Head of caudate nucleus (tissue), 42 donors: ENCODE measurements around the gene SLC24A3.

Source experiments
- DNase-seq, 42 donors: peaks; one replicate each; pipeline versions ENCODE4 v3.0.0 to v3.0.0-alpha.2; 2020 to 2021; ENCODE audit warnings: mixed read lengths in 7 of 42
- intact Hi-C: fragments of 100-400 bp; cut with DNase I; formaldehyde crosslinking; loops from one replicate; pipeline ENCODE4 v1.15.0; 2022

SLC24A3 gene

DNA sequence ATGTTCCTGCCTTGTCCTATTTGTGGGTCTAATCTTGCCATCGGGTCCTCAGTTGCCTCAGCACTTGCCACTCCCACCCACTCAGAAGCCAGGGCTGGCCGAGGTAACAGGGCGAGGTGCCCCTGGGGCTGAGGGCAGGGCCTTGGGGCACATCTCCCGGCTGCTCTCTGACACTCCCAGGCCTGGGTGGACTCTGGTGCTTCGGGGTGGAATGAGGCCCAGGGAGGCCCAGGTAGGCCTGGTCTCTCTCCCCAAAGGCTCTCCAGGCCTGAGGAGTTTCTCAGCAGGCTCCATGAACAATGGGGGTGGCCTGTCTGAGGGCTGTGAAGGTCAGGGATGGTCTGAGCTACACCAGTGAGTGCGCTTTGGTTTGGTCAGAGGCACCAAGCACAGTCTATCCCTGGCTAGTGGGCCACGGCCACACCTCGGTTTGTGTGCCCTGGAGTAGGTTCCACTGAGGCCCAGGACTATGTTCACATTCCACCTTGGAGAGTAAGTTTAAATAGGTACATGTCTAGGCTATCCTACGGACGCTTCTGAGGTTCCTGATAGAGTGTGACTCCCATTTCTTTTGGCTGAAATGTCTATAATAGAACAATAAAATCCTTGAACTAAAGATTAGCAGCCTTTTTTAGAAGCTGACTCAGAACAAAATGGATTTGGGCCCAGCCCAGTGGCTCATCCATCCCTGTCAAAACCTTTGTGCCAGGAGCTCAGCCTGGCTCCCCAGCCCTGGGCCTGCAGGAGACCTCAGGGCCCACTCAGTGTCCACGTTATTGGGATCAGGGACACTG is 78.8 kb downstream of the SLC24A3 start:
- DNase-seq, result no peak

DNA sequence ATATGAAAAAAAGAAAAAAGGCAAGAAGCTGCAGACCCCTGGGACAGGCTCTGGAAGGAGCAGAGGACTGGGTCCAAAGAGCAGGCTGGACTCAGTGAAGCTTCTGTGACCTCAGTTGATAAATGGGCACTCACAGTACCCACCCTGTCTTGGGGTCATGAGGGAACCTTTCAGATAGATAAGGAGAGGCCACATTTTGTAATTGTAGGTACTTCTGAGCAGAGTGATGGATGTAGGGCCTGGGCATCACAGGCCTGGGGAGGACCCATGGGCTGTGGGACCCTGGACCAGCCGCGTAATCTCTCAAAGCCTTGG is 79.3 kb downstream of the SLC24A3 start:
- intact Hi-C loops, result no loop called here
- DNase-seq, result no peak

More for the DNA sequence above, 78.8 kb downstream of the SLC24A3 start:
- intact Hi-C loops, result no loop called here

DNA sequence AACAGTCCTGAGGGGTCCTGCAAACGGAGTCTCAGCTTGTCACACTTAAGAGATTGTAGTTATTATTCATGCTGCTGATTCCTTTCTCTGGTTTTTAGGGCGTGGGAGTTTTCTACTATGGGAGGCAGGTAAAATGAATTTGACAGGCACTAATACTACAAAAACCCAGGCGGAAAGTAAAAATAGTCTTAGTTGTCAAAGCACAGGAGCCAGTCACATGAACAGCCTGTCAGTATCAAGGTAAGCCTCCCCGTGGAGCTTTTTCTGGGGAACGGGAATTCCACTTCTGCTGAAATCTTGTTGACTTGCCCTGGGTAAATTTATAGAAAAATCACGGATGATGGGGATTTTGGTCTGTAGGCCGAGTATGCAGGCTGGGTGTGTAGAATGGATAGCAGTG is 79.8 kb downstream of the SLC24A3 start:
- intact Hi-C loops, result no loop called here
- peak in 28 of 42 donors; percentile 4 to 84 (median 54) for DNase-seq

DNA sequence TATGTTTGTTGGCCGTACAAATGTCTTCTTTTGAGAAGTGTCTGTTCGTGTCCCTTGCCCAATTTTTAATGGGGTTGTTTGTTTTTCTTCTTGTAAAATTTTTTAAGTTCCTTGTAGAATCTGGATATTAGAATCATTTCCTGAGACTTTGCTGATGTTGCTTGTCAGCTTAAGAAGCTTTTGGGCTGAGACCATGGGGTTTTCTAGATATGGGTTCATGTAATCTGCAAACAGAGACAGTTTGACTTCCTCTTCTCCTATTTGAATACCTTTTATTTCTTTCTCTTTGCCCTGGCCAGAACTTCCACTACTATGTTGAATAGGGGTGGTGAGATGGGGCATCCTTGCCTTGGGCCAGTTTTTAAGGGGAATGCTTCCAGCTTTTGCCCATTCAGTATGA is 82.6 kb downstream of the SLC24A3 start:
- intact Hi-C loops, result no loop called here
- no peak for DNase-seq

DNA sequence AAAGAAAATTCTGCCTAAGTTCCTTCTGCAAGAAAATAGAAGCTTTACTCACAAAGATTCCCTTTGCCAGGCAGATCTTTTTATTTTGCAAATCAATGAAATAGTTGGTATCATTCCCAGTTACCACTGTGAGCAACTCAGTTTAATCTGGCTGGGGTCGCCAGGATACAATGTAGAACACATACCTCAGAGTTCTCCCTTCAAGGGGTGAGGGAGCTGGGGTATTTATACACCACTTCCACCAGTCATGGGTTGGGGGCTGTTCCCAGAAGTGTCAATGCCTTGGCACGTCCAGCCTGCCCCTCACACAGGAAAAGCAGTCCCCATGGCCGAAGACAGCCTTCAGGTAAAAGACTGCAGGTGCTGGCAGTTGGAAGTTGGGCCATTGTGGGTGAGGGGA is 86.2 kb downstream of the SLC24A3 start:
- intact Hi-C loops, result no loop called here
- DNase-seq, result no peak

DNA sequence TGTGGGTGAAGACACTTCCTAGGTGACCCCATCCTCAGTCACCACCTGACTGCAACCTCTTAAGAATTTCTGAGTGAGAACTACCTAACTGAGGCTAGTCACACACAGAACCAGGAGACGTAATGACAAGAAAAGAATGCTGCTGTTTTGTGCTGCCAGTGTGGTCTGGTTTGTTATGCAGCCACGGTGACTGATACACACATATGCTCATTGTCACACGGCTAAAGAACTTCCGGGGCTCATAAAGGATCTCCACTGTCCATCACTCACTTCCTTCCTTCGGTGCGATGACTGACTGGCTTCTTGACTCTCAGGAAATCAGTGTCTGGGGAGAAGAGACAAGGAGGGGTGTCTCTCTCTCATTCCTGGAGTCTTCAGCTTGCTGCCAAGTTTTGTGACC is 88.0 kb downstream of the SLC24A3 start:
- DNase-seq, result no peak
- intact Hi-C loops, result no loop called here

DNA sequence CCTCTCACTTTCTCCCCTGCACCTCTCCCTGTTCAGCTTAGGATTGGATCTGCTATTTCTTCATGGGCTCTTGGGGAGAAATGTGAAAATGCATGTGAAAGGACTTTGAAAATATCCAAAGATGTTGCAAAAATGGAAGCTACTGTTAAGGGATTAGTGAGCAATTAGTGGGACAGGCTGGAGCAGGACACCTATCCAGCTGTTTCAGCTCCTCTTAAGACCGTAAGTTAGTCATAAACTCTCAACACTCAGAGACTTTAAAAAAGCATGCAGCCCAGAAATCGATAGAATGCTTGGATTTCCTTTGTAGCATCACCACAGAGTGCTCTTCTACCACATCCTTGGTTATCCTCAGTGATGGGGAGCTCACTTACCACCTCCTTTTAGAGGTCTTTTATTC is 88.7 kb downstream of the SLC24A3 start:
- intact Hi-C loops, result no loop called here
- DNase-seq, result no peak

DNA sequence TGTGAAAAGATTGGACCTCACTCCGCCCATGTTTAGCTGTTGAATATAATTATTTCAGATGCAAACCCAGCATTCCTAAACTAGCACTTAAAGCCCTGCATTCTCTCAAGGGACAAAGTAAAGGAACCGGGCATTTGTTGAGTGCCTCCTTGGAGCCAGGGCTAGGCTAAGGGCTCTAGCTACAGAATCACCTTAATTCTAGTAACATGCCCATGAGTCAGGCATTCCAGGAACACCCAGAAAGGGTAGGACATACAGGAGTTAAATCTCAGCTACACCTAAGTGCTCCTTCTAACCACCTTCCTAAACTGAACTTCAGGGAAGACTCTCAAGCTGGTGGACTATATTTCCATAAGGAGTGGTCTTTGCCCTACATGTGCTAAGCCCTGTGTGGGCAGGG is 89.4 kb downstream of the SLC24A3 start:
- no peak for DNase-seq
- intact Hi-C loops, result no loop called here

DNA sequence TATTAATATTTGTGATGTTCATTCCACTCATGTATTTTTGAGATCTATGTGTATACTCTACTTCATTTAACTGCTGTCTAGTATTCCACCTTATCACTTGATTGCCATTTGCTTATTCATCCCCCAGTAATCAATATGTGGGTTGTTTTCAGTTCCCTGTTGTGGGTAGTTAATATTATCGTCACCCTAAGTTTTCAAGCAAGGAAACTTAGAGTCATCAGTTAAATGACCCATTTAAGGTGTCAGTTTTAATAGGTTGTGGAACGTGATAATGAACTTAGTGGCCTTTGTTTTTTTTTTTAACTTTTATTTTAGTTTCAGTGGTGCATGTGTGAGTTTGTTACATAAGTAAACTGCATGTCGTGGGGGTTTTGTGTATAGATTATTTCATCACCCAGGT is 90.3 kb downstream of the SLC24A3 start:
- intact Hi-C loops, result no loop called here
- no peak for DNase-seq

DNA sequence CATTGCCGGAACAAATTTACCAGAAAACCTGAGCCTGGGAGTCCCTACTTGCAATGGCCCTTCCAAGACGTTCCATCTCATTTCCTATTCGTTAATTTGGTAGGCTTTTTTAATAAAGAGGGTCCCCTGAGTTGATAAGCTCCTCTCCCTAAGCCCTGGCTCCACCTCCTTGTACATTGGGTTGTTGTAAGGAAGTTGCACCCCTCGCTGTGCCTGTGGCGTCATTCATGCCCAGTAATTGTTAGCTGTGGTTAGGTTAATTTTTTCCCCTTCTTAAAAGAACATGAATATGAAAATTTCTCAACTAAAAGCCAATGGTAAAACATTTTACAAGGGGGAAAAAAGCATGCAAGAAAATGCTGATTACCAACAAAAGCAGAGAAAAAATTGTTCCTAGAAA is 91.9 kb downstream of the SLC24A3 start:
- intact Hi-C loops, result no loop called here
- DNase-seq, result no peak

DNA sequence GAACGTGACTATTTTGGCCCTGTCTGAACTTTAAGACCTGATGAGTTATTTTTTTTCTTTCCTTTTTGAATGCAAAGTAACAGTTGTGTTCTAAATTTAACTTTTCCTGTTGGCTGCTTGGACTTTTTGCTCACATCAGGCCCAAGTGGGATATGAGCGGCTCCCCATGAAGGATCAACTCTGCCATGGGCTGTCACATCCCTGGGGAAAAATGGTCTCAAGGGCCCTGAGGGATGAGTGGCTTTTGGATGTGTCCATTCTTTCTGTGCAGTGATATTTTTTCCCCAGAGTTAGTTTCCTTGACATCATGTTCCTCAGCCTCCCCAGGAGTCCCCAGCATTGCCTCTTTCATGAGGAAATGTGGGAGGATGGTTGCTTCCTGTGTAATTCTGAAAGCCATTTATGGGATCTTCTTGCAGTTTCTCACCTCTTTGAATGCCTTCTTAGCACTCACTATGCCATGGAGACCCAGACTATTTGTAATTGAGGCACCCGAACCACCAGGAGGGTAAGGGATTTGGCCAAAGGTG is 92.5 kb downstream of the SLC24A3 start:
- DNase-seq, result no peak
- intact Hi-C loops, result no loop called here

DNA sequence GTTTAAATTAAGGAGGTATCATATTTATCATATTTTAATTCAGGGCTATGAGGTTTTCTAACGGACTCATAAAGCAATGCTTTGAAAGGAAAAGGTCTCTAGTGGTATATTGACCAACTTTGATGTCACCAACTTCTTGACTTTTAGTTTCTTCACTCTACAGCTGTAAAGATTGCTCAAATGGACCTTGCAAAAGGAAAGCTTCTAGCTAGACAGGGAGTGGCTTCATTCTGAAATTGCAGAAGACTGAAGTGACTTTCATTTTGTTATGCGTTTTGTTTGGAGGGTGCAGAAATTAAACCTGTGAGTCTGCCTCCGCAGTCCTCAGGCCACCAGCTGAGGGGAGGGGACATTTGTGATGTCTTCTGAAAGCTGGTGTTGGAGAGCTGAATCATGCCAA is 95.7 kb downstream of the SLC24A3 start:
- intact Hi-C loops, result no loop called here
- DNase-seq, result no peak

DNA sequence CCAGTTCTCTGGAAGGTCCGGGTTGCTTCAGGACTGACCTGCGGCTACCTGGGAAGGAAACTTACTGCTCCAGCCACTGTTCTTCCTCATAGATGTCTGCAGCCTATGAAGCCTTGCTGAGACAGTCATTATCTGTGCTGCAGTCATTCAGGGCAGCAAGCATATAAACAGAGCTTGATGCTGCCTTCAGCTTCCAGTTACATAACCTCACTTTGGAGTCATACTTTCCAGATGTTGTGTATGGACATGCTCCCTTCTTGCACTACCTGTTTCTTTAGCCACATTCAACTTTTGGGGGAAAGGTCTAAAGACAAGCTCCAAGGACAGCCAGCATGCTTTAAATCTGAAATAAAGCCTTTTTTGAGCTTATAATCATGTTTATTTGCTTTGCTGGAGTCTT is 98.1 kb downstream of the SLC24A3 start:
- no peak for DNase-seq
- intact Hi-C loops, result no loop called here

DNA sequence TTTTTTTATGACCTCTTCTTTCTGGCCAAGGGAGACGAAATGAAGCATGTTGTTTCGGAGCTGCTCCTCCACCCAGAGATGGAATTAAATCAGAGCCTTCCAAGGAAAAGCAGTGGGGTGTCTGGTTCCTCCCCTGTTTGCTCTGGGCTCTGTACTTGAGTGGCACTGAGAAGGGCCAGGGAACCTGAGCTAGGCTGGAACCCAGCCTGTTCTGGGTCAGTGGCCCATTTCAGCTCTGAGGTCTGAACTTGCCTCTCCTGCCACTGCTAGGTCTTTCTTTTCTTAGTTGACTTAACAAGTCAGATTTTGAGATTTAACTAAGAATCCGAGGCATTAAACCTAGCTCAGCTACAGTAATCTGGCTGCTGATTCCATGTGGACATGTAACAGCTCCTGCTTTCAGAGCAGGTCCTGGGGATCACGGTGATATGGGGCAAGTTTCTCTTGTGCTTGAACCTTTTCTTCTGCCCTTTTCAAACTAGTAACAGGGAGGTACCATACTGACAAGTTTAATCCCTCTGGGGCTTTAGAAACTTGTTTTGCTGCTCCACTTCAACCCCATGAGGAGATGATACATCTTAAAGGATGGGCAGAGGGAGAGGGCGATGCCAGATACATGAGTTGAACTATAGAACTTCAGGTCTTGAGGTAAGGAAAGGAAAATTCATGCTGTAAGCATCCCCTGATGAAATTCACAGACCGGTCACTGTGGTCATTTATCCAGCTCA is 101.1 kb downstream of the SLC24A3 start:
- DNase-seq, result no peak
- intact Hi-C loops, result no loop called here

DNA sequence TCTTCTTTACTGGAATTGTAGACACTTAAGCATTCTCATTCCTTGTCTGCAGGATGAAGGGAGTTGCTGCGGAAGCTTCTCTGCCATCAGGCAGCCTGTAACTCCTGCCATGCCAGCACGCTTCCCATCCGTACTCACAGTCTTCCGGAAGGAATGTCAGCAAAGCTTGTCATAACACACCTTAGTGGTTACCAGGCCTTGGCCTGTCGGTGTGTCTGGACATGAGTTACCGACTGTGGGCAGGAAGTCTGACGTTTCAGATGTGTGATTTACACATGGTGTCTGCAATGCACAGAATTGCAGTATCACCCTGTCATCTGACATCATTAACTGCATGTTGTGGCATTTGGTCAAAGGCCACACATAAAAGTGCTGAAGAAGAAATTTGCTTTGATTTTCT is 102.2 kb downstream of the SLC24A3 start:
- no peak for DNase-seq
- intact Hi-C loops, result no loop called here

DNA sequence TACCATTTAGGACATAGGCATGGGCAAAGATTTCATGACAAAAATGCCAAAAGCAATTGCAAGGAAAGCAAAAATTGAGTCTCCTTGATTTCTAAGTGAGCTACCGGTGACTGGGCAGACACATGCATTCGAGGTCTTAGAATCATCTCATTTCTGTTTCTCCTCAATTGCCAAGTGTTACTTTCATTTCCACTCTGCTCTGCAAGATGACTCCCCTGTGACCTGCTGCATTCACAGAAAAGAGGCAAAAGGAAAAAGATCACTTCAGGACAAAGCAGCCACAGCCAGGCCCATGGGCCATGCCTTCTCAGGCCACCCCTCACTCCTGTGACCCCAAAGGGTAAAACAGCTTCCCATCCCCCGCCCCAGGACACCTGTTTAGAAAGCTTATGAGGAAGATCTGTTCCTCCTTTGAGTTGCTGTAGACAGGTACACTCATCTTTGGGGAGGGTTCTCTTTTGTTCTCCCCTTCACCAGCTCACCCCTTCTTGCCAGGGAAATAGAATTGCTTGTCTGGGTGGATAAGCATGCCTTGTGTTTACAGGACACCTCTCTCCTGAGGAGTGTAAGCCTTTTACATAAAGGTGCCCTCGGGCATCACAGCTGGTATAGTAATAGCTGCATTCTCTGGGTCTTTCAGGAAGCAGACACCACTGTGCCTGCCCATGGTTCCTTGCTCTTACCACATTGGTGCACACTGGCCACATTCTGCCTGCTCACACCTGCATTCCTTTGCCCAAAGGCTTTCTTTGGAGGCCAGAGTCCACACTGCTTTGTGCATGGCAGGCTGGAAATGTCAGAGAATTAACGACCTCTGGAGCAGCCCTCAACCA is 105.0 kb downstream of the SLC24A3 start:
- DNase-seq, result no peak
- intact Hi-C loops, result no loop called here

DNA sequence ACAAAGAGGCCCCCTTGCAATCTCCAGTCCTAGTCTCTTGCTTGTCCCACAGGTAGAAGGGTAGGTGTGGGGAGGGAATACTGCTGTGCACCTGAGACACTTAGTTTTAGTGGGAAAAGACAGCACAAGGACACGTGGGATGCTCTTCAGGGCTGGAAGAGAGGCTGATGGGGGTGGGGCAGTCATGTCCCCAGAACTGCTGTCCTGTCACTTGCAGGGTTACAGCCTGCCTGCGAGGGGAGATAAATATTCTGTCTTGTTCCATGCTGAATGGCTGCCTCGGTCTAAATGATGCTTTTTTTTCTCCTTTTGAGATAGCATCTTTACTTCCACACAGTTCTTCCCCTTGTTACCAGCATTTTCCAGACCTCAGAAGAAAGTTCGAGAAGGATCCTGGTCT is 106.2 kb downstream of the SLC24A3 start:
- intact Hi-C loops, result no loop called here
- no peak for DNase-seq

DNA sequence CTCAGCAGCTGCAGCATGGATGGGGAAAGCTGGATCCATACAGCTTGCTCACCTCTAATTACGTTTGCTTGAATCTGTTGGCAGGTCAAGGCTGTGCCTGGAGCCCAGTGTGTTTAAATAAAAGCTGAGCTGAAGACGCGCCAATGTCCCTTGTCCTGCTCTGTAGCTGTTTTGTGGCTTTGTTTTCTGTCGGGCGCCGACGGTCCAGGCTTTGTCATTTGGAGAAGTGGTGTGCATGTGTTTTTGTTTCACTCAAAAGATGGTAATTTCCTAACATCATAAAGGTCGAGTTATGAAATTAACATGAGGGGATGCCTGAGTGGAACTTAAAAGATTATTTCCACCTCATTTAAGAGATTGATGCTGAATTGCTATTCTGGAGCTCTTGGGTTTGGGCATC is 107.6 kb downstream of the SLC24A3 start:
- intact Hi-C loops, result no loop called here
- DNase-seq, result no peak

DNA sequence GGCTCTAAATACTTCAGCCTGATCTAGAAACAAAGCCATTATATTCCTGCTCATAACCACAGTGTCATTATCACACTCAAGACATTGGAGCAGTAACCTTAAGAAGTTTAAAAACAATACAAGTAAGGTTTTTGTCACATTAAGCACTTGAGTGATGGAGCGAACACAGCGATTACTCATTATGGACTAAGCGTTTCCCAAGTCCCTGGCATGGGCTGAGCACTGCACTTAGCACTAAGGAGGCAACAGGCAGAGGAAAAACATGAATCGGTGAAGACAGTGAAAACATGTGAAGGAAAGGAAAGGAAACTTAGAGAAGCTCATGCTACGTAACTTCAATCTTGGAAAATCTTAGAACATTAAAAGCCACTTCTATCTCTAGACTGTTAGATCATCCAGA is 108.7 kb downstream of the SLC24A3 start:
- no peak for DNase-seq
- intact Hi-C loops, result no loop called here
